Prostate gland (tissue), 2 donors: Measurements from ENCODE around the gene RASGRP4. TPM values are rescaled to one million over a fixed set of nuclear protein-coding genes. Genes with fewer than 3 reads are reported as not detected.
"Not testable (repeated sequence)": the region's sequence is repeated elsewhere in the genome, so short reads cannot be mapped to it uniquely, and the experiment has no call there.

Experiments used
- DNase-seq: peaks from one replicate; pipeline ENCODE4 v3.0.0-alpha.2; 2019; ENCODE audit warnings: low spot score
- H3K27ac ChIP-seq, 2 donors: fragments of 200-600 bp; sonication (generic); 2 replicates each; pipeline ENCODE4 v1.5.1; 2017 to 2019
- H3K27me3 ChIP-seq: fragments of 200-600 bp; sonication (generic); replicated peaks from 2 replicates; pipeline ENCODE4 v1.5.1; 2019; ENCODE audit not compliant: insufficient read depth
- H3K36me3 ChIP-seq, 2 donors: fragments of 200-600 bp; sonication (generic); 1 replicate in 1 of 2; 2 replicates in 1 of 2; pipeline versions ENCODE4 v1.5.1 to v1.8.1; 2017 to 2019
- H3K4me1 ChIP-seq: fragments of 200-600 bp; sonication (generic); replicated peaks from 2 replicates; pipeline ENCODE4 v1.5.1; 2019
- H3K4me3 ChIP-seq, 2 donors: fragments of 200-600 bp; sonication (generic); 2 replicates each; pipeline ENCODE4 v1.5.1; 2017 to 2019
- H3K9me3 ChIP-seq: fragments of 200-600 bp; sonication (generic); 2 replicates; pipeline ENCODE4 v1.5.1; 2017
- POLR2A ChIP-seq: fragments of 450-650 bp; IDR thresholded peaks from one replicate; pipeline ENCODE4 v1.6.1; 2016; ENCODE audit warnings: antibody characterized with exemption, mild to moderate bottlenecking
- POLR2AphosphoS5 ChIP-seq: sonication (generic); formaldehyde crosslinking; IDR thresholded peaks from one replicate; pipeline ENCODE4 v1.6.1; 2017; ENCODE audit warnings: antibody characterized with exemption
- WGBS: methylation state at CpG from one replicate; pipeline ENCODE4 v1.1.5; 2018; 5-methylcytosine and 5-hydroxymethylcytosine counted together
- intact Hi-C: fragments of 100-400 bp; cut with DNase I; formaldehyde crosslinking; loops from one replicate; pipeline ENCODE4 v1.14.2; 2022
- total RNA-seq, 2 donors: library from RNA; depleted of rRNA; stranded (reverse); fragments of >200 nt; gene quantifications; one replicate each; pipeline ENCODE4 v1.1.0, GENCODE V29; 2016
- TF ChIP-seq, protein P1 (sequence below), 4 experiments: fragments of 200-600 bp in 2 of 4; fragments of 450-650 bp in 2 of 4; sonication (generic) in 2 of 4; IDR thresholded peaks; 1 replicate in 3 of 4; 2 replicates in 1 of 4; pipeline ENCODE4 v1.5.1; 2016 to 2019; ENCODE audit warnings: antibody characterized with exemption in 4 of 4, mild to moderate bottlenecking in 2 of 4, moderate library complexity in 2 of 4

Gene RASGRP4
- total RNA-seq, 2 donors from 2014 or later = 1.4 to 1.6 TPM

DNA sequence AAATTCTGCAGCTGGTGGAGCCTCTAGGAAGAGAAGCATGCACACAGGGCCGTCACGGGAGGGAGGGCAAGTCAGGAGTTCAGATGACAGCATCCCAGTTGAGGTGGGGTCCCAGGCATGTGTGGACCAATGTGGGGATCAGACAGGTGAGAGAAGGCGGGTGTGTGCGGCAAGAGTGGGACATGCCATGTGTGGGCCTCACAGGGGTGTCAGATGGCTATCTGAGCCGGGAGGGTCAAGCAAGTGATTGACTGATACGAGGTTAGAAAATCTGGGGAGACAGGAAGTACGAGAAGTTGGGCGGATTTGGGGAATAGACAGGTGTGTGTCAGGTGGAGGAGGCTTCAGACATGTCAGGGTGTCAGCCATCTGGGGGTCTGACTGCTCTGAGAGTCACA is 8.9 kb downstream of the RASGRP4 start:
- Histone ChIP-seq H3K27ac (no peak overlapping the region), H3K36me3 (no peaks in the 10 kb centered on the region), H3K4me3 (no peak overlapping the region), H3K27me3 (no peaks in the 10 kb centered on the region), H3K4me1 (no peaks in the 10 kb centered on the region), H3K9me3 (no peaks in the 10 kb centered on the region)
- intact Hi-C loops = no loop called here
- WGBS = 66% methylated on average over 8 of the region's 8 CpGs
- no peak for DNase-seq
- TF ChIP-seq POLR2AphosphoS5 (no peak), POLR2A (no peak)
- TF ChIP-seq, protein P1, sequence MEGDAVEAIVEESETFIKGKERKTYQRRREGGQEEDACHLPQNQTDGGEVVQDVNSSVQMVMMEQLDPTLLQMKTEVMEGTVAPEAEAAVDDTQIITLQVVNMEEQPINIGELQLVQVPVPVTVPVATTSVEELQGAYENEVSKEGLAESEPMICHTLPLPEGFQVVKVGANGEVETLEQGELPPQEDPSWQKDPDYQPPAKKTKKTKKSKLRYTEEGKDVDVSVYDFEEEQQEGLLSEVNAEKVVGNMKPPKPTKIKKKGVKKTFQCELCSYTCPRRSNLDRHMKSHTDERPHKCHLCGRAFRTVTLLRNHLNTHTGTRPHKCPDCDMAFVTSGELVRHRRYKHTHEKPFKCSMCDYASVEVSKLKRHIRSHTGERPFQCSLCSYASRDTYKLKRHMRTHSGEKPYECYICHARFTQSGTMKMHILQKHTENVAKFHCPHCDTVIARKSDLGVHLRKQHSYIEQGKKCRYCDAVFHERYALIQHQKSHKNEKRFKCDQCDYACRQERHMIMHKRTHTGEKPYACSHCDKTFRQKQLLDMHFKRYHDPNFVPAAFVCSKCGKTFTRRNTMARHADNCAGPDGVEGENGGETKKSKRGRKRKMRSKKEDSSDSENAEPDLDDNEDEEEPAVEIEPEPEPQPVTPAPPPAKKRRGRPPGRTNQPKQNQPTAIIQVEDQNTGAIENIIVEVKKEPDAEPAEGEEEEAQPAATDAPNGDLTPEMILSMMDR (IDR thresholded peaks at IDR 0.05) = no peak

DNA sequence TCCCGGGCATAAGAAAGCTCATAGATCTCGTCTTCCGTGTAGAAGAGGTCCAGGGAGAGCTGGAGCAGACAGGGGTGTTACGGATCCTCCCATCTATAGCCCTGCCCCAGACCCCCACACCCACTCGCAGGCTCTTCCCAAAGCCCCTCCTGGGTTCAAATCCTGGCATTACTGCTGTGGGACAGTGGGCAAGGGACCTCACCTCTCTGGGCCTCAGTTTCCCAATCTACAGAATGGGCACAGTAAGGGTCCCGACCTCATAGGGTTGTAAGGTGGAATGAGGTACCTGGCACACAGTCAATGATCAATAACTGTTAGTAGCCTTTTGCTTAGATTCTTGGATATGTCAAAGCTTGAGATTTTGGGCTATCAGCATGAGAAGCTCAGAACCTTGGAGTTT is 12.6 kb downstream of the RASGRP4 start:
- no peak overlapping the region for H3K4me3 ChIP-seq
- intact Hi-C loops = no loop called here
- no peaks in the 10 kb centered on the region for H3K4me1 ChIP-seq
- H3K36me3 ChIP-seq = no peaks in the 10 kb centered on the region
- WGBS = 92% methylated on average over 6 of the region's 6 CpGs
- no peak overlapping the region for H3K27ac ChIP-seq
- H3K9me3 ChIP-seq = no peaks in the 10 kb centered on the region
- no peaks in the 10 kb centered on the region for H3K27me3 ChIP-seq
- DNase-seq = no peak
- TF ChIP-seq, protein P1 (IDR thresholded peaks at IDR 0.05) = no peak
- TF ChIP-seq POLR2A (no peak), POLR2AphosphoS5 (no peak)

DNA sequence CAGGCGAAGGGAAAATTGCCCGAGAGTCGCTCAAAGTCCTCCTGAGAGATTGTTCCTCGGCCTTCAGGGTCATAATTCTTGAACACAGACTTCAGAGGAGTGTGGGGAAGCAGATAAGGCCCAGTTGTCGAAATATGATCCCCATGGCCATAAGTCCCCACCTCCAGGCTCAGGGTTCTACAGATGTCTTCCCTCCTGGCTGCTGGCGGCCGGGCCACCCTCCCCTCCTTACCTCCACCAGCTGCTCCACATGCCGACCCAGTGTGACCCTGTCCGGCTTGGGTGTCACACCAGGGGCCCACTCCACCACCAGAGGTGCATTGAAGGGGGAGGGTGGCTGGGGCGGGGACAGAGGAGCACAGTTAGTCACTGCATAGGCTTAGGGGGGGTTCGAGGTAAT is 13.1 kb downstream of the RASGRP4 start:
- no peaks in the 10 kb centered on the region for H3K4me1 ChIP-seq
- H3K27ac ChIP-seq = no peak overlapping the region
- WGBS = 76% methylated on average over 11 of the region's 11 CpGs
- no peak overlapping the region for H3K4me3 ChIP-seq
- H3K36me3 ChIP-seq = no peaks in the 10 kb centered on the region
- DNase-seq = no peak
- intact Hi-C loops = no loop called here
- no peaks in the 10 kb centered on the region for H3K27me3 ChIP-seq
- H3K9me3 ChIP-seq = no peaks in the 10 kb centered on the region
- TF ChIP-seq, protein P1 (IDR thresholded peaks at IDR 0.05) = no peak
- TF ChIP-seq POLR2AphosphoS5 = no peak
- TF ChIP-seq POLR2A = no peak

DNA sequence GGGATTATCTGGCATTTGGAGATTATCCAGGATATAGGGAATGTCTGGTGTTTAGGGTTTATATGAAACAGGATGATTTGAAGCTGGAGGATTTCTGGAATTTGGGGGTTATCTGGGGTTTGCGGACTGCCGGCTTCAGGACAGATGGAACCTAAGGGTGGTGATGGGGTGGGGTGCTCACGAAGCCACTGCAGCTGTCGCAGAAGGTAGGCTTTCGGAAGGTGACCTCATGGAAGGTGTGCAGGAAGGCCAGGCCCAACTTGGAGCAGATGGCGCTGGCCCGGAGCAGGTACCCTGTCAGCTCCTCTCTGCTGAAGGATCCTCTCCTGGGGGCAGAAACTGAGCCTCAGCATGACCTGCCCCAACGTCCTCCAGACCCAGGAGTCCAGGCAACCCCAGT is 13.5 kb downstream of the RASGRP4 start:
- WGBS = 92% methylated on average over 8 of the region's 8 CpGs

DNA sequence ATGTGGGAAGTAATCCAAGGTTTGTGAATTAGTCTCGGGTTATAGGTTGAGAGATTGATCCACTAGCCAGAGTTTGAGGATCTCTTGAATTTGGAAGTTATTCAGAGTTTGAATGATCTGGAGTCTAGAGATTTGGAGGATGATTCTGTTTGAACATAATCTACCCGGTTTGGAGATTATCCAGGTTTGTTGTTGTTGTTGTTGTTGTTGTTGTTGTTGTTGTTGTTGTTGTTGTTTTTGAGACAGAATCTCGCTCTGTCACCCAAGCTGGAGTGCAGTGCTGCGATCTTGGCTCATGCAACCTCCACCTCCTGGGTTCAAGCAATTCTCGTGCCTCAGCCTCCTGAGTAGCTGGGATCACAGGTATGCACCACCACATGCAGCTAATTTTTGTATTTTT is 14.1 kb downstream of the RASGRP4 start:
- H3K27me3 ChIP-seq, H3K4me3 ChIP-seq, H3K36me3 ChIP-seq, DNase-seq, H3K4me1 ChIP-seq, intact Hi-C loops, H3K9me3 ChIP-seq, H3K27ac ChIP-seq: not testable (repeated sequence)
- WGBS = 90% methylated on average over 5 of the region's 5 CpGs

More for the DNA sequence above, 13.5 kb downstream of the RASGRP4 start:
- TF ChIP-seq, protein P1 (IDR thresholded peaks at IDR 0.05) = no peak
- TF ChIP-seq POLR2AphosphoS5 (no peak), POLR2A (no peak)
- Histone ChIP-seq H3K27me3 (no peaks in the 10 kb centered on the region), H3K4me1 (no peaks in the 10 kb centered on the region), H3K36me3 (no peaks in the 10 kb centered on the region), H3K9me3 (no peaks in the 10 kb centered on the region), H3K4me3 (no peak overlapping the region), H3K27ac (no peak overlapping the region)
- no peak for DNase-seq
- intact Hi-C loops = no loop called here
